Fibroblast of lung (primary cell): ENCODE measurements around the gene MYOZ3. TPM values are rescaled to one million over a fixed set of nuclear protein-coding genes. Genes with fewer than 3 reads are reported as not detected.

Experiments used
- DNase-seq, 2 donors: peaks; one replicate each; pipeline versions ENCODE4 v3.0.0 to v3.0.0-alpha.2; 2010; ENCODE audit warnings: low read depth in 2 of 2
- H2AFZ ChIP-seq: 2 replicates; pipeline ENCODE4 v1.5.1; 2012; ENCODE audit warnings: low read length, control low read depth, inconsistent platforms
- H3K27ac ChIP-seq: 2 replicates; pipeline ENCODE4 v1.5.1; 2011; ENCODE audit warnings: low read length, control low read depth; ENCODE audit not compliant: insufficient read depth
- H3K27me3 ChIP-seq: 2 replicates; pipeline ENCODE4 v1.5.1; 2011; ENCODE audit warnings: mild to moderate bottlenecking, low read length; ENCODE audit not compliant: control insufficient read depth, insufficient read depth
- H3K36me3 ChIP-seq: 2 replicates; pipeline ENCODE4 v1.5.1; 2011; ENCODE audit warnings: low read length; ENCODE audit not compliant: control insufficient read depth, insufficient read depth
- H3K4me1 ChIP-seq: 2 replicates; pipeline ENCODE4 v1.5.1; 2011; ENCODE audit warnings: low read length; ENCODE audit not compliant: control insufficient read depth, insufficient read depth; ENCODE audit errors: extremely low read depth
- H3K4me2 ChIP-seq: 2 replicates; pipeline ENCODE4 v1.5.1; 2011; ENCODE audit warnings: low read length, control low read depth; ENCODE audit not compliant: insufficient read depth; ENCODE audit errors: extremely low read depth
- H3K4me3 ChIP-seq, 4 experiments: fragments of 200-600 bp in 1 of 4; sonication (generic) in 1 of 4; replicated peaks in 1 of 4; 2 replicates each; pipeline ENCODE4 v1.5.1; 2011 to 2016; ENCODE audit warnings: low read length in 4 of 4, low read depth in 3 of 4, mild to moderate bottlenecking in 3 of 4, control low read depth in 2 of 4, inconsistent platforms in 1 of 4, mixed read lengths in 1 of 4; ENCODE audit not compliant: insufficient read depth in 1 of 4; ENCODE audit errors: control extremely low read depth in 1 of 4
- H3K79me2 ChIP-seq: 2 replicates; pipeline ENCODE4 v1.5.1; 2012; ENCODE audit warnings: mild to moderate bottlenecking, low read length, inconsistent platforms; ENCODE audit not compliant: control insufficient read depth, insufficient read depth
- H3K9ac ChIP-seq: 2 replicates; pipeline ENCODE4 v1.5.1; 2011; ENCODE audit warnings: mild to moderate bottlenecking, low read length, control low read depth; ENCODE audit not compliant: insufficient read depth
- H3K9me3 ChIP-seq: 2 replicates; pipeline ENCODE4 v1.5.1; 2012; ENCODE audit warnings: low read depth, low read length; ENCODE audit not compliant: control insufficient read depth, insufficient read depth
- H4K20me1 ChIP-seq: 2 replicates; pipeline ENCODE4 v1.5.1; 2011; ENCODE audit warnings: low read length; ENCODE audit not compliant: control insufficient read depth, insufficient read depth; ENCODE audit errors: extremely low read depth
- EZH2 ChIP-seq: IDR thresholded peaks from 2 replicates; pipeline ENCODE4 v1.5.1; 2012; ENCODE audit warnings: low read length, control low read depth, mild to moderate bottlenecking; ENCODE audit errors: missing control alignments
- polyA plus RNA-seq, 2 donors: library from polyadenylated mRNA; depleted of rRNA in 1 of 2; stranded (reverse) in 1 of 2; unstranded in 1 of 2; fragments of >200 nt; gene quantifications; 2 replicates each; pipeline ENCODE4 v1.2.1, GENCODE V29; 2011 to 2012; ENCODE audit warnings: missing spikeins in 1 of 2
- total RNA-seq: library from RNA; depleted of rRNA; stranded (reverse); fragments of >200 nt; gene quantifications from 2 replicates; pipeline ENCODE4 v1.2.1, GENCODE V29; 2014
- TF ChIP-seq, protein P1 (sequence below), 2 donors: IDR thresholded peaks in 1 of 2; conservative IDR thresholded peaks in 1 of 2; 1 replicate in 1 of 2; 2 replicates in 1 of 2; pipeline ENCODE4 v1.5.1; 2011 to 2012; ENCODE audit warnings: low read length in 2 of 2, control low read depth in 1 of 2, inconsistent platforms in 1 of 2, low read depth in 1 of 2, mild to moderate bottlenecking in 1 of 2

The MYOZ3 gene
- total and polyA plus RNA-seq, 2 donors (not counting 1 experiment from before 2014, with no cell fraction given), result 0.14 to 0.33 TPM

DNA sequence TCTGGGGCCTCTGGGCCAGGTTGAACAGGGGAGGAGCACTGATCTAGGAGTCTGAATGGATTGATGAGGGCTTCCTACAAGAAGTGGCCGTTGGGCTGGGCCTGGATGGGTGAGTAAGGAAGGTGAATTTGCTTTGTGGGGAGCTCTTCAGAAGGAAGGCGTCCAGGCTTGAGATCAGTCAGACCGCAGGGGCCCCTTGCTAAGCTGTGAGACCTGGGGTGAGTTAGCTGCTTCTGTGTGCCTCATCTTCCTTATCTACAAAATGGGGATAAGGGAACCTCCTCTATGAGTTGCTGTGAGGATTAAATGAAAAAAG is 21.7 kb upstream of the MYOZ3 start:
- H3K4me1 ChIP-seq, result peaks cover 62% of the 10 kb centered on the region
- H3K27ac ChIP-seq, result no peak overlapping the region
- no peaks in the 10 kb centered on the region for H3K79me2 ChIP-seq
- no peak overlapping the region for H2AFZ ChIP-seq
- no peak overlapping the region for H3K9ac ChIP-seq
- no peak for DNase-seq
- TF ChIP-seq, protein P1, sequence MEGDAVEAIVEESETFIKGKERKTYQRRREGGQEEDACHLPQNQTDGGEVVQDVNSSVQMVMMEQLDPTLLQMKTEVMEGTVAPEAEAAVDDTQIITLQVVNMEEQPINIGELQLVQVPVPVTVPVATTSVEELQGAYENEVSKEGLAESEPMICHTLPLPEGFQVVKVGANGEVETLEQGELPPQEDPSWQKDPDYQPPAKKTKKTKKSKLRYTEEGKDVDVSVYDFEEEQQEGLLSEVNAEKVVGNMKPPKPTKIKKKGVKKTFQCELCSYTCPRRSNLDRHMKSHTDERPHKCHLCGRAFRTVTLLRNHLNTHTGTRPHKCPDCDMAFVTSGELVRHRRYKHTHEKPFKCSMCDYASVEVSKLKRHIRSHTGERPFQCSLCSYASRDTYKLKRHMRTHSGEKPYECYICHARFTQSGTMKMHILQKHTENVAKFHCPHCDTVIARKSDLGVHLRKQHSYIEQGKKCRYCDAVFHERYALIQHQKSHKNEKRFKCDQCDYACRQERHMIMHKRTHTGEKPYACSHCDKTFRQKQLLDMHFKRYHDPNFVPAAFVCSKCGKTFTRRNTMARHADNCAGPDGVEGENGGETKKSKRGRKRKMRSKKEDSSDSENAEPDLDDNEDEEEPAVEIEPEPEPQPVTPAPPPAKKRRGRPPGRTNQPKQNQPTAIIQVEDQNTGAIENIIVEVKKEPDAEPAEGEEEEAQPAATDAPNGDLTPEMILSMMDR (conservative IDR thresholded peaks at IDR 0.05 in 1 of 2, IDR thresholded peaks at IDR 0.05 in 1 of 2; ENCODE audit: low read depth in 1 of 2, low read length in 2 of 2), result no peak
- TF ChIP-seq EZH2, result no peak
- H3K4me3 ChIP-seq, result no peak overlapping the region
- H3K36me3 ChIP-seq, result no peaks in the 10 kb centered on the region
- no peaks in the 10 kb centered on the region for H3K9me3 ChIP-seq
- no peaks in the 10 kb centered on the region for H3K27me3 ChIP-seq
- H3K4me2 ChIP-seq, result no peak overlapping the region
- H4K20me1 ChIP-seq, result no peaks in the 10 kb centered on the region

DNA sequence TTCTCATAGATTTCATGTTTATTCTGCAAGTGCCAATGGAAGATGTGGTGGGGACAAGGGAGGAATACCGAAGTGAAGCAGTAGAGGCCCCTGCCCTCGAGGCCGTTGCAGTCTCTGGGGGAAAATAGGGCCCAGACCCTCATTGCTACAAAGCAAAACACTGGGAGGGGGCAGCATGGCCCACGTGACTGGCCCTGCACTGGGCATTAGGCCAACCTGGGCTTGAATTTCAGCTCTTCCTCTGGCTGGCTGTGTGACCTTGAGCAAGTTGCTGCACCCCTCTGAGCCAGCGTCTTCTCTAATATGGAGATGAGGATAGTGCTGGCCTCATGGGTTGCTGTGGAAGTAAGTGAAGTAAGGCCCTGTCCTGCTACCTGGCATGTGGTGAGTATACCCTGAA is 21.3 kb upstream of the MYOZ3 start:
- H3K9ac ChIP-seq, result no peak overlapping the region
- peaks cover 66% of the 10 kb centered on the region for H3K4me1 ChIP-seq
- no peak overlapping the region for H2AFZ ChIP-seq
- H3K36me3 ChIP-seq, result no peaks in the 10 kb centered on the region
- H4K20me1 ChIP-seq, result no peaks in the 10 kb centered on the region
- no peak for DNase-seq
- H3K4me2 ChIP-seq, result peak overlapping the region; percentile 82
- H3K27ac ChIP-seq, result peak overlapping the region; percentile 16
- no peaks in the 10 kb centered on the region for H3K79me2 ChIP-seq
- TF ChIP-seq, protein P1 (conservative IDR thresholded peaks at IDR 0.05 in 1 of 2, IDR thresholded peaks at IDR 0.05 in 1 of 2; ENCODE audit: low read depth in 1 of 2, low read length in 2 of 2), result no peak
- H3K27me3 ChIP-seq, result no peaks in the 10 kb centered on the region
- H3K4me3 ChIP-seq, result no peak overlapping the region
- H3K9me3 ChIP-seq, result no peaks in the 10 kb centered on the region

DNA sequence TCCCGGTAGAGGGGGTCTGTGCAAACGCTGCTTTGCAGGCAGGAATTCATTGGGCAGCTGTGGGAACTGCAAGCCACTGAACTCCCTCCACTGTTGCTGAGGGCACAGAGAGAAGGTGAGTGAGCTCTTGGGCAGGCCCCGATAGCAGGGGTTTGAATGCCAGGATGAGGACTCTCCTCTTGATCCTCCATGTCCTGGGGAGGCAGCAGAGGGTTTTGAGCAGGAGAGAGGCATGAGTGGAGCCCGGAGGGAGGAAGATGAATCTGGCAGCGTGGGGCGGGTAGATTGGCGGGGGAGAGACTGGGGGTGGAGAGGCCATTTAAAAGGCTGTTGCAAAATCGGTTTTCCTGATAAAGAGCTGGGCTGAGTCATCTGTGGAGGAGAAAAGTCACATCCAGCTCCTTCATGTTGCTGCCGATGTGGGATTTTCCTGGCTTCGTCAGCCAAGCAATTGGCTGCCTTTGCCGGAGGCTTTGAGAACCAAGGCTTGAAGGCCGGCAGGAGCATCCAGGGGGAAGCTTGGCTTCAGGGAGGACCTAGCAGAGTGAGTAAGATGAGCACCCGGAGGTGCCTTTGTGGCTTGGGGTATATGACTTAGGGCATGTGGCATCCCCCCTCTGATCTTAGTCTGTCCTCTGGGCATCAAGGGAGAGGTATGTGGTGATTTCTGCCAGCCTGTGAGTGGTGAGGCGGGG is 20.6 kb upstream of the MYOZ3 start, which contains the start of gene SYNPO:
SYNPO (plus strand) TSS at position 350 of the 695 bp plus-strand sequence. CDS start 7,616 bp downstream, outside the sequence.
- Histone ChIP-seq H3K27me3 (no peaks in the 10 kb centered on the region), H3K4me1 (peaks cover 66% of the 10 kb centered on the region), H3K9ac (peak within 1 kb of the TSS; percentile 46), H3K36me3 (no peaks in the 10 kb centered on the region), H4K20me1 (no peaks in the 10 kb centered on the region), H3K79me2 (no peaks in the 10 kb centered on the region), H2AFZ (no peak within 1 kb of the TSS), H3K9me3 (no peaks in the 10 kb centered on the region), H3K4me2 (peak within 1 kb of the TSS; percentile 88), H3K27ac (peak within 1 kb of the TSS; percentile 89), H3K4me3 (peak within 1 kb of the TSS; percentile 37 to 59 (median 49))
- TF ChIP-seq EZH2, result no peak
- TF ChIP-seq, protein P1 (conservative IDR thresholded peaks at IDR 0.05 in 1 of 2, IDR thresholded peaks at IDR 0.05 in 1 of 2; ENCODE audit: low read depth in 1 of 2, low read length in 2 of 2), result no peak
- peak; percentile 95 to 97 for DNase-seq
